HG03025 (cell line): ENCODE data around the gene DIAPH3.

Source experiments
- ATAC-seq: cut with Tn5 transposase; IDR thresholded peaks from one replicate; pipeline ENCODE4 v1.9.1; 2021; ENCODE audit warnings: mild to moderate bottlenecking, moderate library complexity; ENCODE audit not compliant: unreplicated experiment, low FRiP score

DIAPH3 gene

GRCh38 chr13:59658738-59659330 lies 504.9 kb downstream of the DIAPH3 start:
- no peak for ATAC-seq

- no peak for ATAC-seq
Measured at GRCh38 chr13:59658027-59658737, 505.5 kb downstream of the DIAPH3 start.

GRCh38 chr13:59653916-59654315 lies 509.8 kb downstream of the DIAPH3 start:
- no peak for ATAC-seq

- no peak for ATAC-seq
Measured at GRCh38 chr13:59651479-59651878, 512.2 kb downstream of the DIAPH3 start.

- ATAC-seq = no peak
Measured at GRCh38 chr13:59643906-59644626, 519.7 kb downstream of the DIAPH3 start.

GRCh38 chr13:59643364-59643841 lies 520.3 kb downstream of the DIAPH3 start:
- no peak for ATAC-seq

- ATAC-seq = no peak
Measured at GRCh38 chr13:59641817-59642216, 521.9 kb downstream of the DIAPH3 start.

- no peak for ATAC-seq
Measured at GRCh38 chr13:59641261-59641660, 522.5 kb downstream of the DIAPH3 start.

GRCh38 chr13:59638404-59638803 lies 525.3 kb downstream of the DIAPH3 start:
- ATAC-seq = no peak

- no peak for ATAC-seq
Measured at GRCh38 chr13:59635589-59635988, 528.1 kb downstream of the DIAPH3 start.

GRCh38 chr13:59633290-59633689 lies 530.4 kb downstream of the DIAPH3 start:
- ATAC-seq = no peak

- no peak for ATAC-seq
Measured at GRCh38 chr13:59631271-59631670, 532.5 kb downstream of the DIAPH3 start.

- ATAC-seq = no peak
Measured at GRCh38 chr13:59625111-59625510, 538.6 kb downstream of the DIAPH3 start.

GRCh38 chr13:59623206-59623915 lies 540.4 kb downstream of the DIAPH3 start:
- no peak for ATAC-seq

- ATAC-seq = no peak
Measured at GRCh38 chr13:59621773-59622172, 542.0 kb downstream of the DIAPH3 start.
